HG02610 (cell line): Measurements from ENCODE around the gene LCP2.

Experiments
- ATAC-seq: cut with Tn5 transposase; IDR thresholded peaks from one replicate; pipeline ENCODE4 v1.9.1; 2021; ENCODE audit warnings: mild to moderate bottlenecking, moderate library complexity; ENCODE audit not compliant: unreplicated experiment

Gene LCP2

GRCh38 chr5:170297589-170298462, at the start of gene LCP2:
TSS of gene LCP2 (minus strand) at chr5:170297777. CDS start at chr5:170297611, 166 bp downstream.
- ATAC-seq, result peak; percentile 47

- no peak for ATAC-seq
Measured at GRCh38 chr5:170347022-170347567, 49.5 kb upstream of the LCP2 start.

GRCh38 chr5:170345971-170346370, 48.4 kb upstream of the LCP2 start:
- ATAC-seq, result no peak

- ATAC-seq, result no peak
Measured at GRCh38 chr5:170343177-170343576, 45.6 kb upstream of the LCP2 start.

GRCh38 chr5:170342153-170342725, 44.7 kb upstream of the LCP2 start:
- ATAC-seq, result no peak

GRCh38 chr5:170341545-170341944, 44.0 kb upstream of the LCP2 start:
- ATAC-seq, result no peak

GRCh38 chr5:170339780-170340167, 42.2 kb upstream of the LCP2 start:
- no peak for ATAC-seq

- peak; percentile 81 for ATAC-seq
Measured at GRCh38 chr5:170338933-170339779, 41.6 kb upstream of the LCP2 start.

GRCh38 chr5:170338291-170338690, 40.7 kb upstream of the LCP2 start:
- ATAC-seq, result no peak

- ATAC-seq, result no peak
Measured at GRCh38 chr5:170337045-170337733, 39.6 kb upstream of the LCP2 start.

- no peak for ATAC-seq
Measured at GRCh38 chr5:170336065-170336464, 38.5 kb upstream of the LCP2 start.

GRCh38 chr5:170334626-170335025, 37.0 kb upstream of the LCP2 start:
- ATAC-seq, result no peak

GRCh38 chr5:170333161-170333910, 35.8 kb upstream of the LCP2 start:
- ATAC-seq, result peak; percentile 34

GRCh38 chr5:170332058-170332457, 34.5 kb upstream of the LCP2 start:
- ATAC-seq, result no peak

GRCh38 chr5:170330568-170331054, 33.0 kb upstream of the LCP2 start:
- no peak for ATAC-seq

- no peak for ATAC-seq
Measured at GRCh38 chr5:170329524-170329923, 31.9 kb upstream of the LCP2 start.

- ATAC-seq, result no peak
Measured at GRCh38 chr5:170327829-170328228, 30.3 kb upstream of the LCP2 start.

GRCh38 chr5:170327168-170327567, 29.6 kb upstream of the LCP2 start:
- peak; percentile 28 for ATAC-seq

- ATAC-seq, result no peak
Measured at GRCh38 chr5:170319301-170319700, 21.7 kb upstream of the LCP2 start.

- no peak for ATAC-seq
Measured at GRCh38 chr5:170317499-170317898, 19.9 kb upstream of the LCP2 start.
